CD14-positive monocyte (primary cell): ENCODE measurements around the gene PTGR3. TPM values are rescaled to one million over a fixed set of nuclear protein-coding genes. Genes with fewer than 3 reads are reported as not detected.

Experiments used
- DNase-seq, 3 donors: peaks; one replicate each; pipeline ENCODE4 v3.0.0-alpha.2; 2011 to 2022
- H2AFZ ChIP-seq: 2 replicates; pipeline ENCODE4 v1.6.0; 2012; ENCODE audit warnings: mild to moderate bottlenecking, low read depth, low read length, inconsistent platforms; ENCODE audit not compliant: insufficient read depth, poor library complexity, severe bottlenecking
- H3K27ac ChIP-seq, 2 donors: 1 replicate in 1 of 2; 2 replicates in 1 of 2; pipeline ENCODE4 v1.5.1; 2012 to 2013; ENCODE audit warnings: low read length in 2 of 2, control low read depth in 1 of 2, inconsistent platforms in 1 of 2, low read depth in 1 of 2, mild to moderate bottlenecking in 1 of 2
- H3K27me3 ChIP-seq, 2 donors: one replicate each; pipeline versions ENCODE4 v1.6.0 to v1.6.1; 2011 to 2013; ENCODE audit warnings: low read length in 2 of 2; ENCODE audit not compliant: control insufficient read depth in 2 of 2, insufficient read depth in 2 of 2
- H3K36me3 ChIP-seq, 2 donors: replicated peaks in 1 of 2; 1 replicate in 1 of 2; 2 replicates in 1 of 2; pipeline versions ENCODE4 v1.5.1 to v1.6.1; 2012 to 2013; ENCODE audit warnings: low read length in 2 of 2, control low read depth in 1 of 2, inconsistent platforms in 1 of 2, mild to moderate bottlenecking in 1 of 2; ENCODE audit not compliant: insufficient read depth in 2 of 2, control insufficient read depth in 1 of 2
- H3K4me1 ChIP-seq, 2 donors: 1 replicate in 1 of 2; 2 replicates in 1 of 2; pipeline versions ENCODE4 v1.5.1 to v1.6.1; 2012 to 2013; ENCODE audit warnings: low read length in 2 of 2, control low read depth in 1 of 2, inconsistent platforms in 1 of 2, mild to moderate bottlenecking in 1 of 2, moderate library complexity in 1 of 2; ENCODE audit not compliant: insufficient read depth in 2 of 2, control insufficient read depth in 1 of 2
- H3K4me2 ChIP-seq: replicated peaks from 2 replicates; pipeline ENCODE3; 2012; ENCODE audit warnings: low read length, moderate library complexity, mild to moderate bottlenecking; ENCODE audit not compliant: poor library complexity, severe bottlenecking; ENCODE audit errors: extremely low read depth
- H3K4me3 ChIP-seq, 3 experiments: fragments of 200-600 bp in 1 of 3; sonication (generic) in 1 of 3; replicated peaks in 1 of 3; 1 replicate in 2 of 3; 2 replicates in 1 of 3; pipeline ENCODE4 v1.5.1; 2011 to 2013; ENCODE audit warnings: low read length in 3 of 3, mild to moderate bottlenecking in 3 of 3, control low read depth in 2 of 3, low read depth in 2 of 3, inconsistent platforms in 1 of 3, moderate library complexity in 1 of 3
- H3K79me2 ChIP-seq: 2 replicates; pipeline ENCODE4 v1.6.0; 2012; ENCODE audit warnings: mild to moderate bottlenecking, control low read depth, inconsistent platforms, low read length, moderate library complexity; ENCODE audit not compliant: insufficient read depth
- H3K9ac ChIP-seq: 2 replicates; pipeline ENCODE4 v1.6.0; 2017; ENCODE audit warnings: low read length, mild to moderate bottlenecking; ENCODE audit not compliant: insufficient read depth, poor library complexity, severe bottlenecking
- H3K9me3 ChIP-seq, 2 donors: replicated peaks in 1 of 2; 1 replicate in 1 of 2; 2 replicates in 1 of 2; pipeline versions ENCODE4 v1.5.1 to v1.6.1; 2012 to 2013; ENCODE audit warnings: low read length in 2 of 2, control low read depth in 1 of 2; ENCODE audit not compliant: control insufficient read depth in 1 of 2, insufficient read depth in 1 of 2
- H4K20me1 ChIP-seq: 2 replicates; pipeline ENCODE4 v1.6.0; 2012; ENCODE audit warnings: mild to moderate bottlenecking, low read length, control low read depth, moderate library complexity; ENCODE audit not compliant: insufficient read depth
- H3K27ac Mint-ChIP-seq, 7 donors: one replicate each; pipeline ENCODE4 v1.8.0; 2020; ENCODE audit warnings: mild to moderate bottlenecking in 7 of 7, mixed read lengths in 7 of 7, moderate library complexity in 6 of 7, inconsistent platforms in 2 of 7
- H3K27me3 Mint-ChIP-seq, 3 donors: one replicate each; pipeline ENCODE4 v1.8.0; 2021 to 2022; ENCODE audit warnings: low read depth in 3 of 3, mild to moderate bottlenecking in 3 of 3, mixed read lengths in 3 of 3, moderate library complexity in 3 of 3, inconsistent platforms in 1 of 3
- H3K36me3 Mint-ChIP-seq, 2 donors: one replicate each; pipeline ENCODE4 v1.8.0; 2020; ENCODE audit warnings: mixed read lengths in 2 of 2, inconsistent platforms in 1 of 2, mild to moderate bottlenecking in 1 of 2
- H3K4me1 Mint-ChIP-seq: one replicate; pipeline ENCODE4 v1.8.0; 2020; ENCODE audit warnings: mild to moderate bottlenecking, mixed read lengths
- H3K4me3 Mint-ChIP-seq, 2 donors: one replicate each; pipeline ENCODE4 v1.8.0; 2020; ENCODE audit warnings: mild to moderate bottlenecking in 2 of 2, mixed read lengths in 2 of 2, moderate library complexity in 1 of 2
- H3K9me3 Mint-ChIP-seq, 7 donors: one replicate each; pipeline ENCODE4 v1.8.0; 2020 to 2022; ENCODE audit warnings: mixed read lengths in 7 of 7, mild to moderate bottlenecking in 6 of 7, moderate library complexity in 6 of 7, inconsistent platforms in 2 of 7
- WGBS: methylation state at CpG from one replicate; pipeline ENCODE4 v1.1.5; 2013; ENCODE audit warnings: missing lambda C conversion rate; ENCODE audit not compliant: insufficient coverage; 5-methylcytosine and 5-hydroxymethylcytosine counted together
- intact Hi-C, 2 donors: fragments of 100-400 bp; cut with micrococcal nuclease; formaldehyde crosslinking; loops; one replicate each; pipeline versions ENCODE4 v1.15.0 to v1.15.1; 2023
- polyA plus RNA-seq, 3 donors: library from polyadenylated mRNA; depleted of rRNA in 1 of 3; unstranded in 2 of 3; stranded (reverse) in 1 of 3; fragments of 300-500 nt in 2 of 3; fragments of >200 nt in 1 of 3; fragmentation: Illumina TruSeq in 2 of 3; gene quantifications; 1 replicate in 2 of 3; 2 replicates in 1 of 3; pipeline ENCODE4 v1.2.3, GENCODE V29; 2012 to 2021
- TF ChIP-seq, protein P1 (sequence below): fragments of 200-600 bp; IDR thresholded peaks from one replicate; pipeline ENCODE4 v1.8.0; 2022; ENCODE audit warnings: antibody characterized with exemption, mild to moderate bottlenecking

Gene PTGR3
- polyA plus RNA-seq, 3 donors, result 15.5 to 27.5 (median 23.6) TPM

DNA sequence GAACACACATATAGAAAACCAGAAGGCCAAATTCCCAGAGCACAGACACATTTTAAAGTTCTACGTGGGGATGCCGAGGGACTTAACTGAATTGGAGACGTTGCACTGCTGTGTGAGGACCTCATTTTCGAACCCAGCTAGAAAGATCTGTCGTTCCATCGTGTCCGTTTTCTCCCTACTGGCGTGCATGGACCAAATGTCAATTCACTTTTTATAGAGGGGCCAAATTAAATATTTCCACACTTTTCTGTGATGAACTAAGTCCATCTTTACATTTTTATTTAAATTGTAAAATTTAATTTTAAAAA lies 966 bp upstream of the PTGR3 start:
- H3K27me3 ChIP-seq, result peaks cover 16 to 25% of the 10 kb centered on the region in 2 donors
- peaks cover 2 to 25% (median 16%) of the 10 kb centered on the region in 3 donors for H3K27me3 Mint-ChIP-seq
- H3K9me3 Mint-ChIP-seq, result peaks cover 0 to 1% (median 0%) of the 10 kb centered on the region in 7 donors
- H3K27ac Mint-ChIP-seq, result peak overlapping the region; percentile 88 to 92 (median 90)
- WGBS, result 0% methylated on average over 4 of the region's 8 CpGs
- peaks cover 61% of the 10 kb centered on the region for H3K4me1 Mint-ChIP-seq
- H3K36me3 Mint-ChIP-seq, result peaks cover 11 to 23% of the 10 kb centered on the region in 2 donors
- no peaks in the 10 kb centered on the region for H3K9me3 ChIP-seq
- peak overlapping the region; percentile 93 for H3K4me2 ChIP-seq
- peak overlapping the region; percentile 79 to 86 for H3K27ac ChIP-seq
- H3K79me2 ChIP-seq, result peaks cover 77% of the 10 kb centered on the region
- TF ChIP-seq, protein P1, sequence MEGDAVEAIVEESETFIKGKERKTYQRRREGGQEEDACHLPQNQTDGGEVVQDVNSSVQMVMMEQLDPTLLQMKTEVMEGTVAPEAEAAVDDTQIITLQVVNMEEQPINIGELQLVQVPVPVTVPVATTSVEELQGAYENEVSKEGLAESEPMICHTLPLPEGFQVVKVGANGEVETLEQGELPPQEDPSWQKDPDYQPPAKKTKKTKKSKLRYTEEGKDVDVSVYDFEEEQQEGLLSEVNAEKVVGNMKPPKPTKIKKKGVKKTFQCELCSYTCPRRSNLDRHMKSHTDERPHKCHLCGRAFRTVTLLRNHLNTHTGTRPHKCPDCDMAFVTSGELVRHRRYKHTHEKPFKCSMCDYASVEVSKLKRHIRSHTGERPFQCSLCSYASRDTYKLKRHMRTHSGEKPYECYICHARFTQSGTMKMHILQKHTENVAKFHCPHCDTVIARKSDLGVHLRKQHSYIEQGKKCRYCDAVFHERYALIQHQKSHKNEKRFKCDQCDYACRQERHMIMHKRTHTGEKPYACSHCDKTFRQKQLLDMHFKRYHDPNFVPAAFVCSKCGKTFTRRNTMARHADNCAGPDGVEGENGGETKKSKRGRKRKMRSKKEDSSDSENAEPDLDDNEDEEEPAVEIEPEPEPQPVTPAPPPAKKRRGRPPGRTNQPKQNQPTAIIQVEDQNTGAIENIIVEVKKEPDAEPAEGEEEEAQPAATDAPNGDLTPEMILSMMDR, result no peak
- H2AFZ ChIP-seq, result peak overlapping the region; percentile 81
- H3K36me3 ChIP-seq, result no peaks in the 10 kb centered on the region
- intact Hi-C loops, result loop anchor here (5.0 to 10.0 kb wide), 4 partner anchors 37 to 145 kb away; no protein-coding TSS in a partner anchor
- peak overlapping the region; percentile 67 to 91 (median 89) for H3K4me3 ChIP-seq
- peaks cover 44% of the 10 kb centered on the region for H4K20me1 ChIP-seq
- DNase-seq, result no peak
- H3K4me3 Mint-ChIP-seq, result peak overlapping the region; percentile 77 to 97
- peak overlapping the region; percentile 79 for H3K9ac ChIP-seq
- peaks cover 45 to 67% of the 10 kb centered on the region in 2 donors for H3K4me1 ChIP-seq

DNA sequence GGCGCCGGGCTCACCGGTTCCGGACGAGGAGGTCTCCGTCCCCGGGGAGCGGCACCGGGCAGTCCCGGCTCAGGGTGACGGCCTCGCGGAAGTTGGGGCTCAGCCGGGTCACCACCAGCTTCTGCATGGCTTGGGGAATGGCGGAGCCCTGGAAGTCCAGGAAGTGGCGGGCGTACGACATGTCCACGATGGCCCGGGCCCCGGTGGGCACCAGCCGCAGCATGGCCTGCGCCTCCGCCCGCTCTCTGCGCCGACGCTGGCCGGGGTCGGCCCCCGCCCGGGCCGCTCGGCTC lies 157 bp downstream of the PTGR3 start:
- Histone ChIP-seq H3K4me3 (peak overlapping the region; percentile 67 to 91 (median 89)), H4K20me1 (peaks cover 55% of the 10 kb centered on the region), H3K9me3 (no peaks in the 10 kb centered on the region), H3K27ac (peak overlapping the region; percentile 79 to 86), H3K9ac (peak overlapping the region; percentile 79), H3K4me2 (peak overlapping the region; percentile 93), H3K79me2 (peaks cover 77% of the 10 kb centered on the region), H3K4me1 (peaks cover 54 to 75% of the 10 kb centered on the region in 2 donors), H2AFZ (peak overlapping the region; percentile 81), H3K36me3 (no peaks in the 10 kb centered on the region), H3K27me3 (peaks cover 16 to 35% of the 10 kb centered on the region in 2 donors)
- intact Hi-C loops, result loop anchor here (5.0 to 10.0 kb wide), 4 partner anchors 39 to 144 kb away; no protein-coding TSS in a partner anchor
- Mint-ChIP-seq H3K36me3 (peaks cover 11 to 23% of the 10 kb centered on the region in 2 donors), H3K9me3 (peaks cover 0 to 1% (median 0%) of the 10 kb centered on the region in 7 donors), H3K4me3 (peak overlapping the region; percentile 95), H3K4me1 (peaks cover 59% of the 10 kb centered on the region), H3K27me3 (peaks cover 2 to 35% (median 23%) of the 10 kb centered on the region in 3 donors), H3K27ac (peak overlapping the region in 2 of 7 donors; percentile 65 to 78)
- DNase-seq, result peak in 2 of 3 donors; percentile 34 to 47
- TF ChIP-seq, protein P1, result no peak
- WGBS, result under 1% methylated on average over 34 of the region's 34 CpGs
